Upper lobe of right lung (tissue), 1 donor: ENCODE data around the gene SASH3. TPM values are rescaled to one million over a fixed set of nuclear protein-coding genes. Genes with fewer than 3 reads are reported as not detected.

ENCODE experiments used
- ATAC-seq: fragments of 200-7000 bp; cut with Tn5 transposase; one replicate; pipeline ENCODE4 v1.9.1; 2020; ENCODE audit warnings: mild to moderate bottlenecking, moderate library complexity
- DNase-seq: peaks from one replicate; pipeline ENCODE4 v3.0.0-alpha.2; 2020
- H3K27ac ChIP-seq: fragments of 200-600 bp; one replicate; pipeline ENCODE4 v1.8.0; 2022
- H3K27me3 ChIP-seq: fragments of 200-600 bp; one replicate; pipeline ENCODE4 v1.8.0; 2022; ENCODE audit warnings: mild to moderate bottlenecking
- H3K36me3 ChIP-seq: fragments of 200-600 bp; one replicate; pipeline ENCODE4 v1.8.0; 2022
- H3K4me1 ChIP-seq: fragments of 200-600 bp; one replicate; pipeline ENCODE4 v1.8.0; 2022
- H3K4me3 ChIP-seq: fragments of 200-600 bp; one replicate; pipeline ENCODE4 v1.8.0; 2022; ENCODE audit warnings: mild to moderate bottlenecking
- H3K9me3 ChIP-seq: fragments of 200-600 bp; one replicate; pipeline ENCODE4 v1.8.0; 2022
- CTCF ChIP-seq: fragments of 200-600 bp; IDR thresholded peaks from one replicate; pipeline ENCODE4 v1.8.0; 2022; ENCODE audit warnings: antibody characterized with exemption
- intact Hi-C: fragments of 100-400 bp; cut with DNase I; formaldehyde crosslinking; loops from one replicate; pipeline ENCODE4 v1.11.0; 2022
- total RNA-seq: library from RNA; stranded (reverse); fragmentation: NEBNext Ultra II Directional; extraction: Animal tissue kit (Norgen Biotek cat#: 25700); gene quantifications from one replicate; pipeline ENCODE4 v1.2.1, GENCODE V29; 2021
- donor health status: DM: no; HTN: yes; CAD: no; lungs with severe emphysema.

Gene SASH3
- total RNA-seq, 1 donor from 2014 or later, result 41.2 TPM

- no peak for TF ChIP-seq CTCF
- no peak overlapping the region for H3K4me3 ChIP-seq
- H3K4me1 ChIP-seq, result no peaks in the 10 kb centered on the region
- DNase-seq, result no peak
- H3K27ac ChIP-seq, result no peak overlapping the region
- no peaks in the 10 kb centered on the region for H3K9me3 ChIP-seq
- intact Hi-C loops, result no loop called here
- no peaks in the 10 kb centered on the region for H3K36me3 ChIP-seq
- no peak for ATAC-seq
- no peaks in the 10 kb centered on the region for H3K27me3 ChIP-seq
Observed at GRCh38 chrX:129787336-129788055, 7.7 kb downstream of the SASH3 start.

GRCh38 chrX:129788527-129788926 is 8.8 kb downstream of the SASH3 start:
- TF ChIP-seq CTCF, result no peak
- H3K4me1 ChIP-seq, result no peaks in the 10 kb centered on the region
- no peaks in the 10 kb centered on the region for H3K36me3 ChIP-seq
- no peak overlapping the region for H3K4me3 ChIP-seq
- intact Hi-C loops, result no loop called here
- no peak for ATAC-seq
- H3K9me3 ChIP-seq, result no peaks in the 10 kb centered on the region
- H3K27ac ChIP-seq, result no peak overlapping the region
- DNase-seq, result no peak
- no peaks in the 10 kb centered on the region for H3K27me3 ChIP-seq

- Histone ChIP-seq H3K9me3 (no peaks in the 10 kb centered on the region), H3K4me3 (no peak overlapping the region), H3K27me3 (no peaks in the 10 kb centered on the region), H3K4me1 (no peaks in the 10 kb centered on the region), H3K27ac (no peak overlapping the region), H3K36me3 (no peaks in the 10 kb centered on the region)
- ATAC-seq (no peak), DNase-seq (no peak)
- intact Hi-C loops, result no loop called here
- no peak for TF ChIP-seq CTCF
Observed at GRCh38 chrX:129790146-129790545, 10.4 kb downstream of the SASH3 start.

- no peak for TF ChIP-seq CTCF
- H3K27ac ChIP-seq, result no peak overlapping the region
- intact Hi-C loops, result no loop called here
- no peak for DNase-seq
- H3K9me3 ChIP-seq, result no peaks in the 10 kb centered on the region
- H3K4me1 ChIP-seq, result no peaks in the 10 kb centered on the region
- H3K36me3 ChIP-seq, result no peaks in the 10 kb centered on the region
- no peak overlapping the region for H3K4me3 ChIP-seq
- H3K27me3 ChIP-seq, result no peaks in the 10 kb centered on the region
- ATAC-seq, result no peak
Observed at GRCh38 chrX:129790808-129791207, 11.1 kb downstream of the SASH3 start.

GRCh38 chrX:129791336-129791735 is 11.6 kb downstream of the SASH3 start:
- intact Hi-C loops, result no loop called here
- DNase-seq (no peak), ATAC-seq (no peak)

More at GRCh38 chrX:129791336-129791735, 11.6 kb downstream of the SASH3 start:
- Histone ChIP-seq H3K4me3 (no peak overlapping the region), H3K9me3 (no peaks in the 10 kb centered on the region), H3K4me1 (no peaks in the 10 kb centered on the region), H3K27me3 (no peaks in the 10 kb centered on the region), H3K36me3 (no peaks in the 10 kb centered on the region), H3K27ac (no peak overlapping the region)
- TF ChIP-seq CTCF, result no peak
